GM10847 (cell line): ENCODE results near the gene LARGE1.

Experiments used
- POLR2A ChIP-seq: IDR thresholded peaks from 2 replicates; pipeline ENCODE4 v1.6.1; 2011; ENCODE audit not compliant: insufficient read length; ENCODE audit errors: extremely low read depth

LARGE1 gene

GRCh38 chr22:33825761-33826160 lies 94.5 kb downstream of the LARGE1 start:
- no peak for TF ChIP-seq POLR2A

DNA sequence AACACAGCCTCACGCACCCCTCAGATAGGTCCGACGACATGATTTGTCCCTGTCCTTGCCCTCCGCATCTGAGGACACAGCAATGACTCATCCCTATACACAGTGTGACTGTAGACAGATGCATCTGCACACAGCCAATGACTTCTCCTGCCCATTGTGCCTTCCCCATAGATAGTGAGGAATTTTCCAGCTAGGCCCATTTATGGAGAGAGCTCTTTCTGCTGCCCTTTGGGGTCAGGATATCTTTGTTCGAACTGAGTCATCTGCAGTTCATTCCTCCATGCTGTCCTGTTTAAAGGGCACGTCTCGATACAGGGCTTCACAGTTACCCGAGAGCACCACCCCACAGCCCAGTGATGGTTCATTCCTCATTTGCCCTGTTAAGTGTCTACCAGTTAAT lies 96.7 kb downstream of the LARGE1 start:
- TF ChIP-seq POLR2A: no peak

- TF ChIP-seq POLR2A: no peak
Observed at GRCh38 chr22:33821290-33821689, 99.0 kb downstream of the LARGE1 start.

DNA sequence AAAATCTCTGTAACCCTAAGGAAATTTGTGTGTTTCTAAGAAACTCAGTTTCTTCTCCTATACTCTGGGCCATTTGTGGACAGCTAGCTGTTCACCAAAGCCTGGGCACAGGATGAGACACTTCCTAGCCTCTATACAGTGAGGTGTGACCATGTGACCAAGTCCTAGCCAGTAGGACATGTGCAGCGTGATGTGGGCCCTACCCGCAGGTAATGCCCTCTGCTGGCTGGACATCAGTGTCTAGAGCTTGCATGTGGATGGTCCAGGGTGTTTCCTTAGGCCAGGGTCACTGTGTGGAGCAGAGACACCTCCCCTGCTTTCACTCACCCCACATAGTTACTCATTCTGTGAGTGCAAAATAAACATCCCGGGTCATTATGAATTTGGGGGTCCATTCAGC lies 100.5 kb downstream of the LARGE1 start:
- no peak for TF ChIP-seq POLR2A

DNA sequence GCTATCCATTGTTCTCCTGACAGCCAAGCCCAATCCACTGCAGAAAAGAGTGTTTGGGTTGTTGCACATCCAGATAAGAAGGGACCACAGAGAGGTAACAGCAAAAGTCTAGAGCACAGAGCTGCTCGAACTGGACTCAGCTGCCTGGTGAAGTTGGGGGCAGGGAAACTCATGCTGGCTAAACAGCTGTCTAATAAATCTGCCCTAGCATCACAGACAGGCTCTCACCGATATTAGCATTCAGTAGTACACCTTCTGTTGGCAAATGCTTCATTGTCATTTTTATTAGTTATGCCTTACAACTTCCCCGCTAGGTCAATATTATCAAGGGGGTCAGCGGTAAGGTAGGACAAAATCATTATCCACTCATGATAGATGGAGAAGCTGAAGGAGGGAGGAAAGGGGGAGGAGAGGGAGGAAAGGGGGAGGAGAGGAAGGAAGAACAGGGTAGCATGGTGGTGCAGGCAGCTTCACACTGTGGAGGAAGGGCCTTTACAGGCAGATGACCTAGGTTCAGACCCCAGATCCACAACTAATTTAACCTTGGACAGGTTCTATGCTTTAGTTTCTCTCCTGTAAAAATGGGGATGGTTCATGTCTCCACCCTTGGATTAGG lies 102.7 kb downstream of the LARGE1 start:
- TF ChIP-seq POLR2A: no peak

GRCh38 chr22:33812360-33812977 lies 107.8 kb downstream of the LARGE1 start:
- no peak for TF ChIP-seq POLR2A

GRCh38 chr22:33811686-33812085 lies 108.6 kb downstream of the LARGE1 start:
- TF ChIP-seq POLR2A: no peak

GRCh38 chr22:33811208-33811607 lies 109.1 kb downstream of the LARGE1 start:
- no peak for TF ChIP-seq POLR2A

- TF ChIP-seq POLR2A: no peak
Observed at GRCh38 chr22:33807470-33807869, 112.8 kb downstream of the LARGE1 start.

DNA sequence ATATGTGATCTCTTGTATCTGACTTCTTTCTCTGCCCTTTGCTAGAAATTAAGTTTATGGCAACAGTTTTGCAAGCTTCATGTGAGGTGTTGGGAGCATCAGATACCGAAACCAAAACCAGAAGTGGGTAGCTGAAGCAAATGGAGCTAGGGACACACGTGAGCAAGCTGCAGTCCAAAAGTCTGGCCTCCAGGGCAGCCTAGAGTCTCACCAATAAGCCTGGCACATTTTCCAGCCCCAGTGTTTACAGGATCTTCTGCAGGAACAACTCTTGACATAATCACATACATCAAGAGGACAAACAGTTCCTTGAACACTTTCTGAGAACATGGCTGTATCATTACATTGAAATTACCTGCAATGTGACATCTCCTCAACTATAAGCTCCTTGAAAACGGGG lies 114.1 kb downstream of the LARGE1 start:
- TF ChIP-seq POLR2A: no peak

DNA sequence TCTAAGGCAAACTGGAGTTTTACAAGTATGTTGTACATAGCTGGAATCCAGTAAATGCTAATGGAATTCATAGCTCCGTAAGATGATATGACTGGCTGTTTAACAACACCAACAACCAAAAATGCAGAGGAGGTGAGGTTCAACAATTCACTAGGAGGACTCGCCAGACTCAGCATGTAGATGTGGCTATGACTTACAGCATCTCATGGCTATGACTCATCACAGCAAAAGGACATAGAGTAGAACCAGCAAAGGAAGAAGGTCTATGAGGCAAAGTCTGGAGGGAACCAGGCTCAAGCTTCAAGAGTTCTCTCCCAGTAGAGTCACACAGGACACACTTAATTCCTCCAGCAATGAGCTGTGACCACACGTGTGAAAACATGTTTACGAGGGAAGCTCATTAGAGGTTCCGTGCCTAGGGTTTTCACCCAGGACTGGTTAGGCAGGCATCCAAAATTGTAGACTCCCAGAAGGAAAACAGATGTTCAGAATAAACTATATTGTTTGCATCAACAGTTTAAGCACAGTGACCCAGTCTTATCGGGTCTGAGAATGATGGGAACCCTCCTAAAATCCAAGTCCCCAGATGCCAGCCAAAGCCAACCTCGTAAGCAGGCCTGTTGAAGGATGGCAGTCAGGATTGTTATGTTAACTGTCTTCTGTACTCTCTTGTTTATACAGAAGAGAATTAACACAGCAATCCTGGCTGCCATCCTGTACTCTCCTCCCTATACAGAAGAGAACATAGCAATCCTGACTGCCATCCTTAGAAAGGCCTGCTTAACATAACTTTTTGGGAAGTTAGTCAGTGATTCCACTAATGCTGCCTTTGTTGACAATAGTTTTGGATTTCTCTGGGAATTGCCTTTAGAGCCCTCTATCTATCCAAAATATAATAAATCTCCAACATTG lies 116.6 kb downstream of the LARGE1 start:
- no peak for TF ChIP-seq POLR2A

DNA sequence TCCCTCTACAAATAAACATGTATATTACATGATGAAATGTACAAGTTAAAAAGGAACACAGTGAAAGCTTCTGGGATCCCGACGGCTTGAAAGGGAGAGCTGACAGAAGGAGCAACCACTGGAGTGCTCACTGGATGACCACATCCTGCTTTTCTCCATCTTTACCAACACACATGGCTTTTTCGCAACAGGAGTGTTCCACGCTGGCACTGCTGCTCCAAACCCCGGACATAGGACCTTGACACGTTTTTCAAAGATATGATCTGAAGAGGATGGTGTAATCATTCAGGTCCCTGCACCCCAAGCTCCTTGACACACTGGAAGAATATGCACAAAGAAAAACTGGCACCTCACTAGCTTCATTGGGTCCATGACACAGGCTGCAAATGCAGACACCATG lies 121.9 kb downstream of the LARGE1 start:
- no peak for TF ChIP-seq POLR2A

GRCh38 chr22:33796494-33796893 lies 123.8 kb downstream of the LARGE1 start:
- TF ChIP-seq POLR2A: no peak

DNA sequence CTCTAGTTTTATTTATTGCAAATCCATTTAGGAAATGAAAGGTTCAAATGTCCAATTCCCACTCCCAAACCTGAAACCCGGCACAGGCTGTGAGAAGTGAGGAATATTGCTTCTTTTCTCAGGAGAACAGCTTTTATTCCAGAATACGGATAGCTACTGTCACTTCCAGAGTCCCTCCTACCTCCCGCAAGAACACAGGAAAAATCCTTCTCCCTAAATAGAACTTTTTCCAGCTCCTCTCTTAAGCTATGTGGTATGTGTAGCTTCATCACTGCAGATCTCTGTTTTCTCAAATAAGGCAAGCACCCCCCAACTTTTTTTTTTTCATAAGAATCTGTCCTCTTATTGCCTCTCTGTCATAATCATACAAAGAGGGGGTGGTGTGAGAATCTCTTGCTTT lies 126.8 kb downstream of the LARGE1 start:
- no peak for TF ChIP-seq POLR2A

GRCh38 chr22:33792832-33793231 lies 127.4 kb downstream of the LARGE1 start:
- no peak for TF ChIP-seq POLR2A

DNA sequence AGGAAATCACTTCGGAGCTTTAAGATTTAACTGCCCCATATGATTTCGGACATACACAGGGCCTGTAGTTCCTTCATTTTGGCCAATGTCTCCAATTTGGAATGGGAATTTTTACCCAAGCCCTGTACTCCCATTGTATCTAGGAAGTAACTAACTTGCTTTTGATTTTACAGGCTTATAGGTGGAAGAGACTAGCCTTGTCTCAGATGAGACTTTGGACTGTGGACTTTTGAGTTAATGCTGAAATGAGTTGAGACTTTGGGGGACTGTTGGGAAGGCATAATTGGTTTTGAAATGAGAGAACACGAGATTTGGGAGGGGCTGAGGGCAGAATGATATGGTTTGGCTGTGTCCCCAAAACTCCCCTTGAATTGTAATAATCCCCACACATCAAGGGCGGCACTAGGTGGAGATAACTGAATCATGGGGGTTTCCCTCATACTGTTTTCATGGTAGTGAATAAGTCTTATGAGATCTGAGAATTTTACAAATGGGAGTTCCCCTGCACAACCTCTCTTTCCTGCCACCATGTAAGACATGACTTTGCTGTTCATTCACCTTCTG lies 130.5 kb downstream of the LARGE1 start:
- no peak for TF ChIP-seq POLR2A

GRCh38 chr22:33788927-33789326 lies 131.3 kb downstream of the LARGE1 start:
- TF ChIP-seq POLR2A: no peak
